Right renal cortex interstitium (tissue), 3 donors: Measurements from ENCODE around the gene SS18. TPM values are rescaled to one million over a fixed set of nuclear protein-coding genes. Genes with fewer than 3 reads are reported as not detected.
"Not testable (repeated sequence)": the region's sequence is repeated elsewhere in the genome, so short reads cannot be mapped to it uniquely, and the experiment has no call there.

Experiments
- DNase-seq, 3 donors: peaks; one replicate each; pipeline ENCODE4 v3.0.0-alpha.2; 2013; ENCODE audit warnings: low read depth in 3 of 3, low spot score in 2 of 3
- polyA plus RNA-seq, 3 donors: library from polyadenylated mRNA; unstranded; fragments of 120-200 nt; gene quantifications; one replicate each; pipeline ENCODE4 v1.2.1, GENCODE V29; 2013; ENCODE audit not compliant: insufficient read length in 3 of 3

The SS18 gene
- polyA plus RNA-seq = 100 to 1,000 TPM in 1 of 3 donors, 10 to 100 TPM in 2; 94.4 to 104 (median 94.9) TPM

- DNase-seq = peak; percentile 83 to 90 (median 85)
These were observed at the start of gene SS18 for GRCh38 chr18:26090130-26091046. TSS of gene SS18 (minus strand) at chr18:26090613. CDS start at chr18:26090569, 44 bp downstream.

GRCh38 chr18:26135548-26135947 is 45.1 kb upstream of the SS18 start:
- peak in 1 of 3 donors; percentile 40 for DNase-seq

GRCh38 chr18:26134107-26134506 is 43.7 kb upstream of the SS18 start:
- DNase-seq = no peak

- no peak for DNase-seq
These were observed 43.2 kb upstream of the SS18 start, which contains the start of gene PSMA8 for GRCh38 chr18:26133652-26134051. TSS of gene PSMA8 (plus strand) at chr18:26133869. CDS start at chr18:26133966, 97 bp downstream.

- DNase-seq = not testable (repeated sequence)
These were observed 37.8 kb upstream of the SS18 start for GRCh38 chr18:26128192-26128591.

- no peak for DNase-seq
These were observed 37.4 kb upstream of the SS18 start for GRCh38 chr18:26127786-26128185.

- DNase-seq = not testable (repeated sequence)
These were observed 31.6 kb upstream of the SS18 start for GRCh38 chr18:26121994-26122393.

- no peak for DNase-seq
These were observed 31.1 kb upstream of the SS18 start for GRCh38 chr18:26121476-26121875.

GRCh38 chr18:26119246-26119645 is 28.8 kb upstream of the SS18 start:
- DNase-seq = no peak

- DNase-seq = no peak
These were observed 13.6 kb upstream of the SS18 start for GRCh38 chr18:26104035-26104434.

GRCh38 chr18:26103579-26103978 is 13.2 kb upstream of the SS18 start:
- no peak for DNase-seq

- DNase-seq = no peak
These were observed 7.2 kb upstream of the SS18 start for GRCh38 chr18:26097563-26097962.

- DNase-seq = no peak
These were observed 6.4 kb upstream of the SS18 start for GRCh38 chr18:26096852-26097251.

- no peak for DNase-seq
These were observed 726 bp upstream of the SS18 start for GRCh38 chr18:26091047-26091630.

GRCh38 chr18:26089293-26090129 is 902 bp downstream of the SS18 start:
- peak in 2 of 3 donors; percentile 15 to 19 for DNase-seq

- no peak for DNase-seq
These were observed 1.9 kb downstream of the SS18 start for GRCh38 chr18:26088487-26088886.

GRCh38 chr18:26086959-26087358 is 3.5 kb downstream of the SS18 start:
- no peak for DNase-seq

- no peak for DNase-seq
These were observed 5.4 kb downstream of the SS18 start for GRCh38 chr18:26085056-26085455.

GRCh38 chr18:26083099-26083498 is 7.3 kb downstream of the SS18 start:
- no peak for DNase-seq

GRCh38 chr18:26082475-26082874 is 7.9 kb downstream of the SS18 start:
- DNase-seq = no peak

- no peak for DNase-seq
These were observed 16.2 kb downstream of the SS18 start for GRCh38 chr18:26074246-26074645.
